Esophagus mucosa (tissue), 1 donor: ENCODE measurements around the gene TNFRSF11A. TPM values are rescaled to one million over a fixed set of nuclear protein-coding genes. Genes with fewer than 3 reads are reported as not detected.

Experiments used
- ATAC-seq: fragments of 200-7000 bp; cut with Tn5 transposase; one replicate; pipeline ENCODE4 v1.9.1; 2020
- total RNA-seq: library from RNA; stranded (reverse); gene quantifications from one replicate; pipeline ENCODE4 v1.2.4, GENCODE V29; 2023
- donor health status: DM: yes; HTN: yes; CAD: no.

TNFRSF11A gene
- total RNA-seq, 1 donor from 2014 or later = 5.7 TPM

GRCh38 chr18:62345909-62346308 is 20.8 kb downstream of the TNFRSF11A start:
- ATAC-seq = no peak

GRCh38 chr18:62346333-62347088 is 21.4 kb downstream of the TNFRSF11A start:
- ATAC-seq = no peak

GRCh38 chr18:62347089-62347506 is 22.0 kb downstream of the TNFRSF11A start:
- ATAC-seq = no peak

- ATAC-seq = no peak
Measured at GRCh38 chr18:62348474-62348873, 23.4 kb downstream of the TNFRSF11A start.

- no peak for ATAC-seq
Measured at GRCh38 chr18:62353170-62353569, 28.1 kb downstream of the TNFRSF11A start.

GRCh38 chr18:62354151-62354550 is 29.0 kb downstream of the TNFRSF11A start:
- ATAC-seq = no peak

GRCh38 chr18:62357079-62357719 is 32.1 kb downstream of the TNFRSF11A start:
- ATAC-seq = no peak

- ATAC-seq = no peak
Measured at GRCh38 chr18:62360805-62361204, 35.7 kb downstream of the TNFRSF11A start.

- no peak for ATAC-seq
Measured at GRCh38 chr18:62361288-62361687, 36.2 kb downstream of the TNFRSF11A start.

- ATAC-seq = no peak
Measured at GRCh38 chr18:62364558-62364957, 39.4 kb downstream of the TNFRSF11A start.

- no peak for ATAC-seq
Measured at GRCh38 chr18:62365420-62365819, 40.3 kb downstream of the TNFRSF11A start.

- ATAC-seq = no peak
Measured at GRCh38 chr18:62366992-62367391, 41.9 kb downstream of the TNFRSF11A start.

- ATAC-seq = no peak
Measured at GRCh38 chr18:62368100-62368499, 43.0 kb downstream of the TNFRSF11A start.

- no peak for ATAC-seq
Measured at GRCh38 chr18:62369129-62369644, 44.1 kb downstream of the TNFRSF11A start.

GRCh38 chr18:62370366-62370765 is 45.3 kb downstream of the TNFRSF11A start:
- no peak for ATAC-seq

- no peak for ATAC-seq
Measured at GRCh38 chr18:62371436-62371835, 46.3 kb downstream of the TNFRSF11A start.

- ATAC-seq = no peak
Measured at GRCh38 chr18:62372156-62372555, 47.0 kb downstream of the TNFRSF11A start.

- no peak for ATAC-seq
Measured at GRCh38 chr18:62372882-62373281, 47.8 kb downstream of the TNFRSF11A start.

GRCh38 chr18:62374410-62374965 is 49.4 kb downstream of the TNFRSF11A start:
- no peak for ATAC-seq

- ATAC-seq = no peak
Measured at GRCh38 chr18:62377131-62377807, 52.2 kb downstream of the TNFRSF11A start.

GRCh38 chr18:62379051-62379450 is 53.9 kb downstream of the TNFRSF11A start:
- ATAC-seq = no peak

GRCh38 chr18:62381373-62381772 is 56.3 kb downstream of the TNFRSF11A start:
- ATAC-seq = no peak

- ATAC-seq = no peak
Measured at GRCh38 chr18:62384068-62384467, 59.0 kb downstream of the TNFRSF11A start.
